ENCODE measurements around the gene BLTP2.
A peak's percentile ranks its signal among the peaks of the same experiment; 100 is the strongest.

The BLTP2 gene

DNA sequence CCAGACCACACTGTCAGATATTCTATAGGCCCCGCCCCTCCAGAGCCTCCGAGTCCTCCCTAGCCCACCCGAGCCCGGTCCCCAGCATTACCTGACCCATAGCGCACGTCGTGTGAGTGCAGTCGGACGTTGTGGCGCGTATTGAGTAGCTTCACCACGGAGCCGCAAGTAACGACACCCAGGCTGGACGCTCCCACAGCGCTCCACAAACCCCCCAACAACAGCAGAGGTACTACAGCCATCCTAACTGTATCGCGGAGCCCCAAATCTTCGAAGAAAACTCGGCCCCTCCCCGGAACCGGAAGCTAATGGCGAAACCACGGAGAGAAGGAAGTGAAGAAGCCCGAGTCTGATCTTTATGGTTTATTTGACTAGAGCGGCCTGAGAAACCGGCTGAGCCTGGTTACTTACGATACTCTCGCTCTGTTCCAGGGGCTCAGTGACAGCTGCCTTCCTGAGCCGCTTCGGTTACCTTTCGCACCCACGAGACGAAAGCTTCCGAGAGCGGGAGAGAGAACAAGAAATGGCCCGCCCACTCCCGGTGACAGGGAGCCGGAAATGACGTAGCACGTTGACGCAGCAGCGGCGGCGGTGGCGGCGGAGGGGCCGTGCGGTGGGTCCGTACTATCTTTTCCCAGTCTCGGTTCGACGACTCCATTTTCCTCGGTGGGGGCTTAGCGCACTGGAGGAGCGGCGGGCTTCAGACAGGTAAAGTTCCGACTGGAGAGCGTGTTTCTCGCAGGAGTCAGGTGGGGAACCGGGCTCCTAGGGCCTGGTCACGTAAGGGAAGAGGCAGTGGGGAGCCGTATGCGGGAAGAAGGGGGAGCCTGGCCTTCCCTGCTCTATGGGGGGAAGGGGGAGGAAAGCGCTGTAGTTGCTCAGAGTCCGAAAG, 16.9 kb upstream of the BLTP2 start, which contains the start of the genes SDF2 and SUPT6H (continued):
- TF ChIP-seq ZSCAN4 (tag by site-specific recombination; IDR thresholded peaks at IDR 0.05) (no peak), ZNF837 (tag by site-specific recombination; IDR thresholded peaks at IDR 0.05) (no peak), ZNF2 (tag by site-specific recombination; IDR thresholded peaks at IDR 0.05) (peak; percentile 22; the same call in 1 of the 2 replicates), ZEB2 (tag by site-specific recombination; IDR thresholded peaks at IDR 0.05) (peak; percentile 95), RBAK (tag by site-specific recombination; IDR thresholded peaks at IDR 0.05) (no peak), WT1 (tag by site-specific recombination; IDR thresholded peaks at IDR 0.05) (0 out of 2 replicates have a peak, but pooled peaks have one; percentile 19), ZNF157 (tag by site-specific recombination; IDR thresholded peaks at IDR 0.05) (no peak), ZNF544 (tag by site-specific recombination; IDR thresholded peaks at IDR 0.05) (no peak), ZNF366 (tag by site-specific recombination; conservative IDR thresholded peaks at IDR 0.05) (peak; percentile 98), ZNF600 (tag by site-specific recombination; IDR thresholded peaks at IDR 0.05) (peak; percentile 69), ZNF473 (tag by site-specific recombination; IDR thresholded peaks at IDR 0.05) (no peak), OSR2 (tag by site-specific recombination; IDR thresholded peaks at IDR 0.05) (0 out of 2 replicates have a peak, but pooled peaks have one; percentile 28), BCL11A (tag by site-specific recombination; IDR thresholded peaks at IDR 0.05; ENCODE audit: low read depth) (no peak), GLIS2 (tag by site-specific recombination; IDR thresholded peaks at IDR 0.05) (peak; percentile 8; the same call in 1 of the 2 replicates), ZNF707 (tag by site-specific recombination; IDR thresholded peaks at IDR 0.05) (no peak), EGR2 (tag by site-specific recombination; IDR thresholded peaks at IDR 0.05; ENCODE audit: low read depth) (peak; percentile 68), ZXDB (tag by site-specific recombination; IDR thresholded peaks at IDR 0.05) (peak; percentile 64), ZNF133 (tag by site-specific recombination; IDR thresholded peaks at IDR 0.05) (no peak), ZNF645 (tag by site-specific recombination; IDR thresholded peaks at IDR 0.05) (no peak), ZNF843 (tag by site-specific recombination; IDR thresholded peaks at IDR 0.05) (0 out of 2 replicates have a peak, but pooled peaks have one; percentile 23), IKZF3 (tag by site-specific recombination; IDR thresholded peaks at IDR 0.05) (no peak), ZNF521 (tag by site-specific recombination; IDR thresholded peaks at IDR 0.05) (no peak), ZNF423 (tag by site-specific recombination; IDR thresholded peaks at IDR 0.05) (no peak), ZNF335 (tag by site-specific recombination; conservative IDR thresholded peaks at IDR 0.05) (peak; percentile 89), ZBTB1 (tag by site-specific recombination; IDR thresholded peaks at IDR 0.05) (no peak), ZNF501 (tag by site-specific recombination; IDR thresholded peaks at IDR 0.05) (peak; percentile 62), ZNF223 (tag by site-specific recombination; IDR thresholded peaks at IDR 0.05) (no peak), ZNF555 (tag by site-specific recombination; conservative IDR thresholded peaks at IDR 0.05) (no peak), ZNF398 (tag by site-specific recombination; IDR thresholded peaks at IDR 0.05) (peak; percentile 77), ZNF184 (tag by site-specific recombination; IDR thresholded peaks at IDR 0.05) (no peak), ZNF354C (tag by site-specific recombination; IDR thresholded peaks at IDR 0.05; ENCODE audit: borderline replicate concordance, low read depth) (no peak), ZNF768 (tag by site-specific recombination; IDR thresholded peaks at IDR 0.05) (no peak)
- TF ChIP-seq, protein P1, sequence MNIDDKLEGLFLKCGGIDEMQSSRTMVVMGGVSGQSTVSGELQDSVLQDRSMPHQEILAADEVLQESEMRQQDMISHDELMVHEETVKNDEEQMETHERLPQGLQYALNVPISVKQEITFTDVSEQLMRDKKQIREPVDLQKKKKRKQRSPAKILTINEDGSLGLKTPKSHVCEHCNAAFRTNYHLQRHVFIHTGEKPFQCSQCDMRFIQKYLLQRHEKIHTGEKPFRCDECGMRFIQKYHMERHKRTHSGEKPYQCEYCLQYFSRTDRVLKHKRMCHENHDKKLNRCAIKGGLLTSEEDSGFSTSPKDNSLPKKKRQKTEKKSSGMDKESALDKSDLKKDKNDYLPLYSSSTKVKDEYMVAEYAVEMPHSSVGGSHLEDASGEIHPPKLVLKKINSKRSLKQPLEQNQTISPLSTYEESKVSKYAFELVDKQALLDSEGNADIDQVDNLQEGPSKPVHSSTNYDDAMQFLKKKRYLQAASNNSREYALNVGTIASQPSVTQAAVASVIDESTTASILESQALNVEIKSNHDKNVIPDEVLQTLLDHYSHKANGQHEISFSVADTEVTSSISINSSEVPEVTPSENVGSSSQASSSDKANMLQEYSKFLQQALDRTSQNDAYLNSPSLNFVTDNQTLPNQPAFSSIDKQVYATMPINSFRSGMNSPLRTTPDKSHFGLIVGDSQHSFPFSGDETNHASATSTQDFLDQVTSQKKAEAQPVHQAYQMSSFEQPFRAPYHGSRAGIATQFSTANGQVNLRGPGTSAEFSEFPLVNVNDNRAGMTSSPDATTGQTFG (tag by site-specific recombination; IDR thresholded peaks at IDR 0.05; ENCODE audit: borderline replicate concordance): no peak
- TF ChIP-seq, protein P2, sequence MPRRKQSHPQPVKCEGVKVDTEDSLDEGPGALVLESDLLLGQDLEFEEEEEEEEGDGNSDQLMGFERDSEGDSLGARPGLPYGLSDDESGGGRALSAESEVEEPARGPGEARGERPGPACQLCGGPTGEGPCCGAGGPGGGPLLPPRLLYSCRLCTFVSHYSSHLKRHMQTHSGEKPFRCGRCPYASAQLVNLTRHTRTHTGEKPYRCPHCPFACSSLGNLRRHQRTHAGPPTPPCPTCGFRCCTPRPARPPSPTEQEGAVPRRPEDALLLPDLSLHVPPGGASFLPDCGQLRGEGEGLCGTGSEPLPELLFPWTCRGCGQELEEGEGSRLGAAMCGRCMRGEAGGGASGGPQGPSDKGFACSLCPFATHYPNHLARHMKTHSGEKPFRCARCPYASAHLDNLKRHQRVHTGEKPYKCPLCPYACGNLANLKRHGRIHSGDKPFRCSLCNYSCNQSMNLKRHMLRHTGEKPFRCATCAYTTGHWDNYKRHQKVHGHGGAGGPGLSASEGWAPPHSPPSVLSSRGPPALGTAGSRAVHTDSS (tag by site-specific recombination; IDR thresholded peaks at IDR 0.05): no peak
